Endothelial cell of umbilical vein (primary cell): ENCODE measurements around the gene HIF1AN. TPM values are rescaled to one million over a fixed set of nuclear protein-coding genes. Genes with fewer than 3 reads are reported as not detected.

Experiments used
- BruUV-seq: library from RNA; stranded (reverse); fragments of 400-500 nt; replicated peaks from 2 replicates; lab custom pipeline; 2021; lab: Mats Ljungman, UMichigan
- CTCF ChIA-PET: fragments of 300-600, 350-600 bp; sonication (Branson Sonifier 250); formaldehyde crosslinking; loops from one replicate; lab custom pipeline; 2021; ENCODE audit warnings: antibody characterized with exemption, inconsistent platforms; lab: Charles Lee
- POLR2A ChIA-PET: fragments of 300-600, 350-600 bp; sonication (Branson Sonifier 250); formaldehyde crosslinking; loops from one replicate; lab custom pipeline; 2021; ENCODE audit warnings: antibody characterized with exemption, inconsistent platforms; lab: Charles Lee
- DNase-seq: peaks from one replicate; pipeline ENCODE4 v3.0.0-alpha.2; 2011; ENCODE audit warnings: low read depth, low spot score
- FAIRE-seq: peaks from 2 replicates; lab custom pipeline; 2011; peaks lifted over from hg19 to GRCh38; lab: Jason Lieb, UNC
- H2AFZ ChIP-seq: 2 replicates; pipeline ENCODE4 v1.6.0; 2012; ENCODE audit warnings: low read depth, low read length, control low read depth, inconsistent platforms
- H3K27ac ChIP-seq: 2 replicates; pipeline ENCODE4 v1.5.1; 2011; ENCODE audit warnings: low read depth, mild to moderate bottlenecking, control low read depth, low read length, moderate library complexity; ENCODE audit not compliant: insufficient read depth
- H3K27me3 ChIP-seq, 2 experiments: 2 replicates each; pipeline versions ENCODE4 v1.6.0 to v1.6.1; 2011; ENCODE audit warnings: low read length in 2 of 2, mixed read lengths in 1 of 2; ENCODE audit not compliant: control insufficient read depth in 2 of 2, insufficient read depth in 2 of 2
- H3K36me3 ChIP-seq, 2 experiments: 2 replicates in 1 of 2; 3 replicates in 1 of 2; pipeline ENCODE4 v1.5.1; 2011; ENCODE audit warnings: low read length in 2 of 2, mild to moderate bottlenecking in 1 of 2, moderate library complexity in 1 of 2; ENCODE audit not compliant: control insufficient read depth in 2 of 2, insufficient read depth in 2 of 2; ENCODE audit errors: extremely low read depth in 1 of 2
- H3K4me1 ChIP-seq: 3 replicates; pipeline ENCODE4 v1.5.1; 2011; ENCODE audit warnings: mild to moderate bottlenecking, low read length; ENCODE audit not compliant: control insufficient read depth, insufficient read depth; ENCODE audit errors: extremely low read depth
- H3K4me2 ChIP-seq: 2 replicates; pipeline ENCODE4 v1.6.1; 2011; ENCODE audit warnings: low read length, control low read depth, mixed read lengths; ENCODE audit not compliant: insufficient read depth
- H3K4me3 ChIP-seq, 3 experiments: fragments of 200-600 bp in 1 of 3; sonication (generic), shearing (Covaris generic) in 1 of 3; replicated peaks in 1 of 3; 2 replicates each; pipeline ENCODE4 v1.5.1; 2011 to 2016; ENCODE audit warnings: control low read depth in 3 of 3, low read length in 3 of 3, mild to moderate bottlenecking in 2 of 3, inconsistent platforms in 1 of 3, low read depth in 1 of 3, moderate library complexity in 1 of 3; ENCODE audit not compliant: insufficient read depth in 1 of 3
- H3K79me2 ChIP-seq: 2 replicates; pipeline ENCODE4 v1.6.0; 2012; ENCODE audit warnings: low read length, inconsistent platforms; ENCODE audit not compliant: control insufficient read depth, insufficient read depth
- H3K9ac ChIP-seq: replicated peaks from 2 replicates; pipeline ENCODE3; 2011; ENCODE audit warnings: low read length, control low read depth; ENCODE audit not compliant: insufficient read depth; ENCODE audit errors: extremely low read depth
- H3K9me1 ChIP-seq: replicated peaks from 3 replicates; pipeline ENCODE4 v1.6.0; 2011; ENCODE audit warnings: mild to moderate bottlenecking, low read length; ENCODE audit not compliant: control insufficient read depth, insufficient read depth; ENCODE audit errors: extremely low read depth
- H3K9me3 ChIP-seq: replicated peaks from 2 replicates; pipeline ENCODE4 v1.5.1; 2012; ENCODE audit warnings: low read length, inconsistent platforms; ENCODE audit not compliant: control insufficient read depth, insufficient read depth
- H4K20me1 ChIP-seq: replicated peaks from 2 replicates; pipeline ENCODE3; 2011; ENCODE audit warnings: mild to moderate bottlenecking, low read length; ENCODE audit not compliant: control insufficient read depth, insufficient read depth; ENCODE audit errors: extremely low read depth
- CTCF ChIP-seq, 2 donors: IDR thresholded peaks; 1 replicate in 1 of 2; 2 replicates in 1 of 2; pipeline ENCODE4 v1.5.1; 2011; ENCODE audit warnings: low read length in 2 of 2, mild to moderate bottlenecking in 2 of 2, moderate library complexity in 2 of 2, control low read depth in 1 of 2, inconsistent platforms in 1 of 2, low read depth in 1 of 2; ENCODE audit not compliant: insufficient read depth in 1 of 2; ENCODE audit errors: extremely low read depth in 1 of 2
- EZH2 ChIP-seq: IDR thresholded peaks from 2 replicates; pipeline ENCODE4 v1.6.1; 2012; ENCODE audit warnings: borderline replicate concordance, low read depth, mild to moderate bottlenecking, moderate library complexity, low read length, inconsistent platforms; ENCODE audit not compliant: severe bottlenecking
- FOS ChIP-seq: IDR thresholded peaks from 2 replicates; pipeline ENCODE4 v1.6.1; 2011; ENCODE audit warnings: mild to moderate bottlenecking, low read length, moderate library complexity, borderline replicate concordance; ENCODE audit not compliant: insufficient read depth
- GATA2 ChIP-seq: IDR thresholded peaks from 2 replicates; pipeline ENCODE4 v1.7.0; 2011; ENCODE audit warnings: low read depth, mild to moderate bottlenecking, moderate library complexity, mixed read lengths, low read length; ENCODE audit not compliant: insufficient read length, insufficient read depth
- JUN ChIP-seq: IDR thresholded peaks from 2 replicates; pipeline ENCODE4 v1.6.1; 2011; ENCODE audit warnings: borderline replicate concordance, low read depth; ENCODE audit not compliant: insufficient read length, insufficient read depth
- MAX ChIP-seq: IDR thresholded peaks from 2 replicates; pipeline ENCODE4 v1.6.1; 2011; ENCODE audit not compliant: insufficient read depth, insufficient read length
- MYC ChIP-seq: IDR thresholded peaks from one replicate; pipeline ENCODE4 v1.6.1; 2011; ENCODE audit warnings: mild to moderate bottlenecking, low read depth, low read length
- POLR2A ChIP-seq: IDR thresholded peaks from 2 replicates; pipeline ENCODE4 v1.6.1; 2012; ENCODE audit warnings: low read depth, mild to moderate bottlenecking, control low read depth, low read length
- POLR2AphosphoS5 ChIP-seq: IDR thresholded peaks from 2 replicates; pipeline ENCODE4 v1.6.1; 2012; ENCODE audit warnings: low read depth, mild to moderate bottlenecking, control low read depth, low read length, moderate library complexity; ENCODE audit not compliant: insufficient read depth
- dilution Hi-C: fragments of 300-500 bp; cut with MboI; formaldehyde crosslinking; loops from one replicate; pipeline ENCODE4 v1.15.0; 2019; ENCODE audit warnings: low sequenced_read_pairs; ENCODE audit not compliant: extremely low pct_ligation_motif_present
- intact Hi-C: fragments of 100-400 bp; cut with micrococcal nuclease; formaldehyde crosslinking; loops from one replicate; pipeline ENCODE4 v1.10.0; 2022
- polyA plus RNA-seq, 4 experiments: library from polyadenylated mRNA; depleted of rRNA in 3 of 4; stranded (reverse) in 3 of 4; unstranded in 1 of 4; fragments of >200 nt; gene quantifications; 2 replicates each; pipeline versions ENCODE4 v1.2.1 to v1.2.3, GENCODE V29; 2011 to 2012; ENCODE audit warnings: missing spikeins in 1 of 4
- total RNA-seq: library from RNA; stranded (reverse); gene quantifications from 2 replicates; pipeline ENCODE4 v1.2.3, GENCODE V29; 2021

HIF1AN gene
- total and polyA plus RNA-seq, 2 donors (not counting 3 experiments of a cell fraction or from before 2014, with no cell fraction given): 7.3 to 34.0 TPM

- H3K4me3 ChIP-seq: no peak overlapping the region
- intact Hi-C loops: no loop called here
- no peak overlapping the region for H2AFZ ChIP-seq
- no TSS peak for BruUV-seq
- no peaks in the 10 kb centered on the region for H3K27me3 ChIP-seq
- H3K4me2 ChIP-seq: peak overlapping the region; percentile 12
- H3K9me3 ChIP-seq: no peaks in the 10 kb centered on the region
- dilution Hi-C loops: no loop called here
- ChIA-PET CTCF (interaction anchor here (1.1 kb wide), 1 partner anchor 19 kb away, joined by 5 read pairs; no protein-coding TSS in a partner anchor), POLR2A (no interaction called here)
- H3K9me1 ChIP-seq: no peaks in the 10 kb centered on the region
- H3K79me2 ChIP-seq: peaks cover 18% of the 10 kb centered on the region
- peaks cover 17% of the 10 kb centered on the region for H3K4me1 ChIP-seq
- no peak for TF ChIP-seq GATA2
- TF ChIP-seq JUN: no peak
- no peak for TF ChIP-seq MYC
- no peak for TF ChIP-seq POLR2AphosphoS5
- TF ChIP-seq MAX: no peak
- no peak for TF ChIP-seq POLR2A
- TF ChIP-seq CTCF (IDR thresholded peaks at IDR 0.05; ENCODE audit: extremely low read depth in 1 of 2, insufficient read depth in 1 of 2, low read depth in 1 of 2, low read length in 2 of 2): no peak
- no peak for TF ChIP-seq EZH2
- TF ChIP-seq FOS: no peak
- H4K20me1 ChIP-seq: no peaks in the 10 kb centered on the region
- DNase-seq: no peak
- peaks cover 2 to 10% of the 10 kb centered on the region in 2 experiments for H3K36me3 ChIP-seq
- no peak for FAIRE-seq
- no peak overlapping the region for H3K27ac ChIP-seq
- H3K9ac ChIP-seq: no peak overlapping the region
Observed at GRCh38 chr10:100537475-100537874, 1.7 kb downstream of the HIF1AN start.
